Endodermal cell (in vitro differentiated cells): ENCODE results near the gene RPL5. TPM values are rescaled to one million over a fixed set of nuclear protein-coding genes. Genes with fewer than 3 reads are reported as not detected.

Experiments
- DNase-seq: peaks from one replicate; pipeline ENCODE4 v3.0.0-alpha.2; 2017
- H3K27ac ChIP-seq: 2 replicates; pipeline ENCODE4 v1.5.1; 2013; ENCODE audit warnings: mild to moderate bottlenecking, low read depth, low read length, moderate library complexity
- H3K27me3 ChIP-seq: 2 replicates; pipeline ENCODE4 v1.6.1; 2013; ENCODE audit warnings: mild to moderate bottlenecking, low read length, moderate library complexity; ENCODE audit not compliant: insufficient read depth, control insufficient read depth, poor library complexity, severe bottlenecking
- H3K36me3 ChIP-seq: 2 replicates; pipeline ENCODE4 v1.7.0; 2013; ENCODE audit warnings: mild to moderate bottlenecking, low read length, moderate library complexity; ENCODE audit not compliant: control insufficient read depth, insufficient read depth
- H3K4me1 ChIP-seq: one replicate; pipeline ENCODE4 v1.7.0; 2013; ENCODE audit warnings: low read length; ENCODE audit not compliant: control insufficient read depth, insufficient read depth
- H3K4me3 ChIP-seq: 2 replicates; pipeline ENCODE4 v1.5.1; 2013; ENCODE audit warnings: mild to moderate bottlenecking, low read length, moderate library complexity
- H3K9ac ChIP-seq: 2 replicates; pipeline ENCODE4 v1.6.1; 2013; ENCODE audit warnings: mild to moderate bottlenecking, low read length, moderate library complexity; ENCODE audit not compliant: poor library complexity, severe bottlenecking; ENCODE audit errors: extremely low read depth
- H3K9me3 ChIP-seq: 2 replicates; pipeline ENCODE4 v1.6.1; 2013; ENCODE audit warnings: mild to moderate bottlenecking, low read length, moderate library complexity; ENCODE audit not compliant: control insufficient read depth
- H3K27ac Mint-ChIP-seq: 2 replicates; pipeline ENCODE4 v1.8.0; 2020; ENCODE audit warnings: mixed read lengths
- H3K27me3 Mint-ChIP-seq: 2 replicates; pipeline ENCODE4 v1.8.0; 2021; ENCODE audit warnings: mild to moderate bottlenecking, mixed read lengths; ENCODE audit not compliant: insufficient read depth
- H3K36me3 Mint-ChIP-seq: 2 replicates; pipeline ENCODE4 v1.8.0; 2020; ENCODE audit warnings: low read depth, mixed read lengths
- H3K4me1 Mint-ChIP-seq: 2 replicates; pipeline ENCODE4 v1.8.0; 2020; ENCODE audit warnings: mixed read lengths
- H3K4me3 Mint-ChIP-seq: 2 replicates; pipeline ENCODE4 v1.8.0; 2020; ENCODE audit warnings: mild to moderate bottlenecking, moderate library complexity, mixed read lengths
- H3K9me3 Mint-ChIP-seq: 2 replicates; pipeline ENCODE4 v1.8.0; 2020; ENCODE audit warnings: mild to moderate bottlenecking, mixed read lengths
- WGBS, 2 experiments: methylation state at CpG; one replicate each; pipeline versions ENCODE4 v1.1.5 to v1.1.7; 2013; ENCODE audit warnings: missing lambda C conversion rate in 2 of 2, mixed read lengths in 1 of 2; ENCODE audit not compliant: insufficient coverage in 1 of 2, insufficient read length in 1 of 2; 5-methylcytosine and 5-hydroxymethylcytosine counted together
- total RNA-seq, 2 donors: library from RNA; stranded (reverse); fragmentation: NEBNext Ultra II Directional in 1 of 2; extraction: Animal tissue kit (Norgen Biotek cat#: 25700) in 1 of 2; gene quantifications; 2 replicates in 1 of 2; 3 replicates in 1 of 2; pipeline ENCODE4 v1.2.1, GENCODE V29; 2021
- TF ChIP-seq, protein P1 (sequence below): fragments of 200-600 bp; sonication (generic); conservative IDR thresholded peaks from 2 replicates; pipeline ENCODE4 v1.5.0; 2021; ENCODE audit warnings: antibody characterized with exemption, mild to moderate bottlenecking

Gene RPL5
- total RNA-seq, 2 donors from 2014 or later, result 963 to 1,201 TPM

DNA sequence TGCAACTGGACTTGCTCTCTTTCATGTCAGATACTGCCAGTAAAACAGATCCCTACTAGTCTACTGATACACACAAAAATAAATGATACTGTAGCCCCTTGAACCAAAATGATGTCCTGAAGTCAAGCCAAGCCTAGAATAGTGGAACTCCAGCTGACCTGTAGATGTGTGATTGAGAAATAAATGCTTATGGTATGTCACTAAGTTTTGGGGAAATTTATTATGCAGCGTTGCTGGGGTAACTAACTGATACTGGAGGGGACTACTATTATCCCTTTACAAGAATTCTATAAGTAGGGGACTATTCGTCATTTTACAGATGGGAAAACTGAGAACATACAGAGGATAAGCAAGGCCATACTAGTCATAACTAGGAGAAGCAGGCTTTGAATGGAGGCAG is 55.6 kb downstream of the RPL5 start:
- Histone ChIP-seq H3K4me1 (no peaks in the 10 kb centered on the region), H3K4me3 (no peak overlapping the region), H3K27ac (no peak overlapping the region), H3K9ac (no peak overlapping the region), H3K27me3 (no peaks in the 10 kb centered on the region), H3K9me3 (peaks cover 8% of the 10 kb centered on the region), H3K36me3 (no peaks in the 10 kb centered on the region)
- no peak for DNase-seq
- H3K36me3 Mint-ChIP-seq, result no peaks in the 10 kb centered on the region
- WGBS, 2 experiments, result 100% methylated on average over 1 to 2 of the region's 2 CpGs
- H3K4me3 Mint-ChIP-seq, result no peak overlapping the region
- no peak overlapping the region for H3K27ac Mint-ChIP-seq
- TF ChIP-seq, protein P1, sequence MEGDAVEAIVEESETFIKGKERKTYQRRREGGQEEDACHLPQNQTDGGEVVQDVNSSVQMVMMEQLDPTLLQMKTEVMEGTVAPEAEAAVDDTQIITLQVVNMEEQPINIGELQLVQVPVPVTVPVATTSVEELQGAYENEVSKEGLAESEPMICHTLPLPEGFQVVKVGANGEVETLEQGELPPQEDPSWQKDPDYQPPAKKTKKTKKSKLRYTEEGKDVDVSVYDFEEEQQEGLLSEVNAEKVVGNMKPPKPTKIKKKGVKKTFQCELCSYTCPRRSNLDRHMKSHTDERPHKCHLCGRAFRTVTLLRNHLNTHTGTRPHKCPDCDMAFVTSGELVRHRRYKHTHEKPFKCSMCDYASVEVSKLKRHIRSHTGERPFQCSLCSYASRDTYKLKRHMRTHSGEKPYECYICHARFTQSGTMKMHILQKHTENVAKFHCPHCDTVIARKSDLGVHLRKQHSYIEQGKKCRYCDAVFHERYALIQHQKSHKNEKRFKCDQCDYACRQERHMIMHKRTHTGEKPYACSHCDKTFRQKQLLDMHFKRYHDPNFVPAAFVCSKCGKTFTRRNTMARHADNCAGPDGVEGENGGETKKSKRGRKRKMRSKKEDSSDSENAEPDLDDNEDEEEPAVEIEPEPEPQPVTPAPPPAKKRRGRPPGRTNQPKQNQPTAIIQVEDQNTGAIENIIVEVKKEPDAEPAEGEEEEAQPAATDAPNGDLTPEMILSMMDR, result no peak
- H3K9me3 Mint-ChIP-seq, result peaks cover 30% of the 10 kb centered on the region
- no peaks in the 10 kb centered on the region for H3K27me3 Mint-ChIP-seq
- H3K4me1 Mint-ChIP-seq, result no peaks in the 10 kb centered on the region

Other genes with a start within 250 kb of the RPL5 start
- gene EVI5, start 46.9 kb upstream of the RPL5 start, total RNA-seq, result 10 to 100 TPM; 20.8 to 29.0 TPM
- 1 to 10 TPM; 4.0 to 6.6 TPM for gene DIPK1A, start 129.4 kb downstream of the RPL5 start, total RNA-seq
- 100 to 1,000 TPM in 1 of 2 donors, 10 to 100 TPM in 1; 85.0 to 103 TPM for gene MTF2, start 247.2 kb downstream of the RPL5 start, total RNA-seq